Inflammatory macrophage treated with lipopolysaccharide for 4 hours (primary cell): ENCODE results near the gene COL6A1.
"Not testable (repeated sequence)": the region's sequence is repeated elsewhere in the genome, so short reads cannot be mapped to it uniquely, and the experiment has no call there.

ENCODE experiments used
- DNase-seq: peaks from one replicate; pipeline ENCODE4 v3.0.0-alpha.2; 2020

COL6A1 gene

DNA sequence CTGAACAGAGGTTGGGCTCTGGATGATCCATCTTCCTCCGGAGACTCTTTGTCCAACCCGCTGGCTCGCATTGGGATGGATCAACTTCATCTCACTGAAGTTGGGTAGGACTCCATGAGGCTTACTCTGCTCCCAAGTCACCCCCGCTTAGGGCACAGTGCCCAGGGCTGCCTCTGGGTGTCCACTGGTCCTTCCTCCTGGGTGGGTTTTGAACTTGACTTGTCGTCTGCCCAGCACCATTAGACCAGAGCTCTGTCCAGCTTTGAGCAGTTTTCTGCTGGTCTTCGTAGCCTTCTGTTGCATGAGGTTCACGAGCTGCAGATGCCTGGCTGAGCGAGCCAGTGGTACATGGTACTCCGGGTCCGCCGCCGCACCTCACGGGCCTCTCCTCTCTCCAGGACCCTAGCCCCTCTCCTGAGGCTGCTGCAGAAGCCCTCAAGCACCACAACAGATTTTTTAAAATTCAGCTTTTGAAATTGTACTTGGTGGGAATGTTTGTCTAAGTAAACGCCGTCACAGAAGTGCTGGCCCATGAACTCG is 33.8 kb upstream of the COL6A1 start:
- DNase-seq: no peak

DNA sequence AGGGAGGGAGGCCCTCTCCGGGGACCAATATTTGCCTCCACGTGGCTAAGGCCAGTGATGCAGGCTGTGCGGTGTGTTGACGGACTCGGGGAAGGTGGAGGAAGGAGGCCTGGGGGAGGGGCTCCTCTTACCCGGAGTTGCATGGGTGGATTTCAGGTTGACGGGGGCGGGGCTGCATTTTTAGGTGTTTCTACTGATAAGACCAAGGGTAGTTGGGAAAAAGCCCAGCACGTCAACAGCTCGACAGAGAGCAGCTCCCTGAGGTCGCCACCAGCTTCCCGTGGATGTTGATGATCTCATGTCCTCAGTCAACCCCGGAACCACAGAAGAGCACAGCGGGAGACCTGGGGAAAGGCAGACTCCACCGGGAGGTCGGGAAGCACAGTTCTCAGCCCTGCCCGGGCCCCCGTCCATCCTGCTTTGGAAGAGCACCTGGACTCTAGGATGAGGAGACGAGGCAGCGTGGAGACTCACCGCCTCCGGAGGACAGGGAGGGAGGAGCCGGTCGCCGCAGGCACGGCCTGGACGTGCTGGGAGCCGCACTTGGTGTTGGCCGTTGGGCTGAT is 32.9 kb upstream of the COL6A1 start:
- DNase-seq: no peak

DNA sequence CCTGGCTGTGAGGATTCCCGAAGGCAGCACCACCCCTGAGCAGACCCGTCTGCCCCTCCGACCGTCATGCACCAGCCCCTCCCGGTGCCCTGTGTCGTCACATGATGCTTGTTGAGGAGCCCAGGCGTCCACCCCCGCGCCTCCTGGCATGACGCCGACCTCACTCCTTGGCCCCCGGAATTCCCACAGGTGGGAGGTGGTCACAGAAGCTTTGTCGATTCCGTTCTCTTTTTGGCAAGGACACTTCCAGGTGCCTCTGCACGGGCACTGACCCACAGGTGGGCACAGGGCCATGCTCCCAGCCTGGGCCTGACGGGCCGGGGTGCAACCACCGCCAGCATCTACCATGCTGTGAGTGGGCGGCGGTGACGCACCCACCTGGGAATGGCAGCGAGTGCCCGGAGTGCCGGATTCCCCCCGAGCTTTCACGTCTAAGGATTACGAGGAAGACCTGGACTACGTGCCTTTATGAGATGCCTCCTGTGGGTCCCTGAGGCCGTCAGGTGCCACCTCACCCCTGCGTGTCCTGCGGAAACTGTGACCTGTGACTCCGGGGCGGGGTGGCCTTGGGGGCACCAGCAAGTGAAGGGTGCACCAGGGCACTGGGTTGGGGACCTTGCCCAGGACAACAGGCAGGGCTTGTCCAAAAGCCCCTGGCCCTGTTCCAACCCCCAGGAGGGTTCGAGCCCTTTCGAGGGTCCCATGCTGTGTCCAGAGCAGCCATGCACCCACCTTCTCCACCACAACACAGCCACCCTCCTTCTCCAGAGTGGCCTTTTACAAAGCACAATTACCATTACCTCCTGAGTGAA is 31.4 kb upstream of the COL6A1 start:
- no peak for DNase-seq

DNA sequence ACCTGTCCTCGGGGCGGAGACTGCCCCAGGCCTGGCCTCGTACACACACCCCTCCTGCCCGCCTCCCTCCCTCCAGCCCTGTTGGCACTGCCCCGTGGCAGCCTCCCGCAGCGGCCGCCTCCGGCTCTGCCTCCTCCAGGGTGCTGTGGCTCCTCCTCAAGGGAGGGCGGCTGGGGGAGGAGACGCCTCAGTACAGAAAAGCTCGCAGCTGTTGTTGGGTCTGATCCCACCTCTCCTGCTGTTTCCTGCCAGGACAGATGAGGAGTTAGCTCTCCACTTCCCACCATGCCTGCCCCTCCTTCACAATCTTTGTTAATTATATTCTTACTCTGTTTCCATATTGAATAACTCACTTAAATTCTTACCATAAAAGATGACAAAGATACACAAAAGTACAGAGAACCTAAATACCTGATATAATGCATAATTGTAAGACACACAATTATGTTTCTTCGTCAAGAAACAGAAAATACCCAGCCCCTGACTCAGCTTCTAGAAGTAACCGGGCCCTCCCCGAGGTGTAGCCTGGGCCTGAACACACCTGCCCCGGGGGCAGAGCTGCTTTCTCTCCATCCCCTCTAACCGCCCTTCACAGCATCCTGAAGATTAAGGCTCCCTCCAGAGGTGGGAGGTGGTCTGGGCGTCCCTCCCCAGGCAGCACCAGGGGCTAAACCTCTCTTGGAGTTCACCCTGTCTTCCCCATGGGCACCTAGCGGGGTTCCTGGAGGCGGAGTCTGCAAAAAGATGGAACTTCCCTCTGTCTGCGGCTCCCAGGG is 30.6 kb upstream of the COL6A1 start:
- no peak for DNase-seq

DNA sequence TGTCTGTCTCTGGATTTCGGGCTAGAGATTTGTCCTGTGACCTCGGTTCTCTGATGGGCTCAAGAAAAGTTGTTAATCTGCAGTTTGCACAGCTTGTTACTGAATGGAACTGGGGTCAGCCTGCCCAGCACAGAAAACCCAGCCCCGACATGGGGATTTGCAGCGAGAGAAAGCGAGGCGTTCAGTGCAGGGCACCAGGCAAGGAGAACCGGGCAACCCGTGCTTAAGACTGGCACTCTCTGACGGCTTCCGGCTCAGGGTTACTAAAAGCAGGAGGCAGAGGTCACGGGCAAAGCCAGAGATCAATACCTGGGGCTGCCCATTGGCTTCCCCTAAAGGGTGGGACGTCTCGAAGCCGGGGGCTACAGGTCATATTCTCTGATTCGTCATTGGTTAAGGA is 29.9 kb upstream of the COL6A1 start:
- no peak for DNase-seq

DNA sequence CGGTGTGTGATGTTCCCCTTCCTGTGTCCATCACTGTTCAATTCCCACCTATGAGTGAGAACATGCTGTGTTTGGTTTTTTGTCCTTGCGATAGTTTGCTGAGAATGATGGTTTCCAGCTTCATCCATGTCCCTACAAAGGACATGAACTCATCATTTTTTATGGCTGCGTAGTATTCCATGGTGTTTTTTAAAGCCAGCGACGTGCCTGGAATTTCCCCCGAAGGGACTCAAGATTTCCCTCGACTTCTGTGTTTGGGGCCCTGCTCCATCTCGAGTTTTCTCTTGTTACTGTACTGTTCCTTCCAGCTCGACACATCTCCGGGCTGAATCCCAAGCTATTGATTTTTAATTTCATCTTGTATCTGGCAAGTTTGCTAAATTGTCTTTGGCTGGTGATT is 29.0 kb upstream of the COL6A1 start:
- DNase-seq: not testable (repeated sequence)

DNA sequence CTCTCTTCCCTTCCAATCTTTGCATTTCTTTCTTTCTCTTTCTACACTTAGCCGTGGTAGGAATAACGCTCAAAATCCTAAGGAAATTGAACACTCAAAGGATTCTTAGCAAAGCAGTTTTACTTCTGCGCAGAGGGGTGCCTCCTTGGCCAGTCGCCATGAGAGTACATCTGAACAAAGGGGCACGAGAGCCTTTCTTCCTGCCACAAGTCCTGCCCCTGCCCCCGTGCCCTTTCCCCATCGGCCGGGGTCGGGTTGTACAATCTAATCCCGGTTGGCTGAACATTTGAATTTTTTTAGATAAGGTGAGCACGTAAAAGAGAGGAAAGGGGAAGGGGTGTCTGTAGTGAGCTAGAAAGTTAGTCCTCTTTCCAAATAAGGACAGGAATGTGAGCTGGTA is 28.6 kb upstream of the COL6A1 start:
- DNase-seq: no peak

DNA sequence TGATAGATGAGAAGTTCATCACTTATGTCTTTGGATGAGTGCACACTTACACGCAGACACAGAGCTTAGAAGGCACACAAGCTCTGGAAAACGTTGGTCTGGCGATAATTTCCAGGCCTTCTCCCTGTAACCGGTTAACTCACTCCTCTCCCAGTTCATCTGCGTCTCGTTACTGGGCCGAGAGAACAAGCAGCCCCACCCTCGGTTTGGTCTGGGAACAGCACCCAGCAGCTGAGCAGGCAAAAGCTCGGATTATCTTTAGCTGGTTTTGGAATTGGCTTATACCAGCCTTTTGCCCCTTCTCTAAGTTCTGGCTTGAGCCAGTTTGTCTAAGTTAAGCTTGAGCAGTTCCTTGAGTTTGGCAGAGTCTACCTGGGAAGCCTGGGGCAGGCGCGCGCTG is 27.3 kb upstream of the COL6A1 start:
- DNase-seq: no peak

DNA sequence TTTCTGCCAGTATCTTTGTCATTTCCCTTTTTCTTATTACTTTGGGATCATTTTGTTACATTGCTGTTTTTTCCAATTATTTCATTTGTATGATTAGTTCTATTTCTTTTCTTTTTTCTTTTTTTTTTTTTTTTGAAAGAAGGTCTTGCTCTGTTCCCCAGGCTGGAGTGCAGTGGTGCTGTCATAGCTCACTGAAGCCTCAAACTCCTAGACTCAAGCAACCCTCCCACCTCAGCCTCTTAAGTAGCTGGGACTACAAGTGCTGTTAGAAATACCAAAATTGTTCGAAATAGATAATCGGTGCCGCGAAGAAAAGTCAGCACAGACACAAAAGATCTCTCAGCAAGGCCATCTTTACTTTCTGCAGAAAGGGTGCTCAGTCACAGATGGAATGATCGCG is 26.6 kb upstream of the COL6A1 start:
- no peak for DNase-seq

DNA sequence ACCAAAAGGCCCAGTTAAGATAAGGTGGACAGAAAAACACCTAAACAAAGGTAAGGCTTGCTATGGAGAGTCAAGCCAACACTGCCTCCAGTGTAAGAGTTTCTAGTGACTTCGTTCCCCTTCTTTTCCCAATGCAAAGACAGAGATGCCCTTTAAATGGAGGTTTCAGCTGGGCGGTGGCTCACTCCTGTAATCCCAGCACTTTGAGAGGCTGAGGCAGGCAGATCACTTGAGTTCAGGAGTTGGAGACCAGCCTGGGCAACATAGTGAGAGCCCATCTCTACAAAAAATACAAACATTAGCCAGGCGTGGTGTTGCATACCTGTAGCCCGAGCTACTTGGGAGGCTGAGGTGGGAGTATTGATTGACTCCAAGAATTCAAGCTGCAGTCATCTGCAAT is 24.0 kb upstream of the COL6A1 start:
- DNase-seq: no peak

DNA sequence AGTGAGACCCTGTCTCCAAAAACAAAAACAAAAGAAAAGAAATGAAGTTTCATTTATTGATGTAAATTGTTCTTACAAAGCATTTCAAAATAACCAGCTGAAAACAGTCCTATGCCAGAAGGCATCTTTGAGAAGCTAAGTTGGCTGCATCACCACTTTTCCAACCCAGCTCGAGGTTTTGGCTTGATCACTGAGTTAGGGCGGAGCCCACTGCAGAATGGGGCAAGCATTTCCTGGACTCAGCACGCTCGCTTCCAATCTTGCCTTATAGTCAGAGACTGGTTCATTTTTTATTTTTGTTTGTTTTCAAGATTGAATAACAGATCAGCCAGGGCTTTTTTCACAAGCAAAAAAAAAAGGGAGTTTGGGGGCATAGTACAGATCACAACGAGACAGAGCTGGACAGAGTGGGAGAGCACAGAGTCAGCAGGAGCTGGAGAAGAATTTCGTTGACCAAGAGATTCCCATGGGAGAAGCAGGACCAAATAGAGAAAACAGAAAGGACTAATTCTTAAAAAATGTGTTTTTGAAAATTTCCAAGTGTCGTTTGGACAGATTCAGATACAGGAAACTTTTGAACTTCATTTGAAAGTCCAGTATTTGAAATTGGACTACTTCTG is 23.5 kb upstream of the COL6A1 start:
- no peak for DNase-seq

DNA sequence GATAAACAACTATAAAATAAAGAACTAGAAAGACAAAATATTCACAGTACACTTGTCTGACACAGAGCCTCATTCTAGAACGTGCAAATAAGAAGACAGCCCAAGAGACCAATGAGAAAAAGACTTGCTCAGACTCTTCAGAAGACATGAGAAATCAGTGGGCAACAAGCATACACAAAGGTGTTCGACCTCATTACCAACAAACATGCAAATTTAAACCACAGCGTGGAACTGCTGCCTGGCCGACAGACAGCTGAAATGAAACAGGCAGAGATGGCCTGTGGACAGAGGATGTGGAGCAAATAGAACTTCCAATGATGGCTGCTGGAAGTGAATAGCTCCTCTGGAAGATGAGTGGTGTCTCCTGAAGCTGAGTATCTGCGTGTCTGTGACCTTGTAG is 22.4 kb upstream of the COL6A1 start:
- DNase-seq: no peak

DNA sequence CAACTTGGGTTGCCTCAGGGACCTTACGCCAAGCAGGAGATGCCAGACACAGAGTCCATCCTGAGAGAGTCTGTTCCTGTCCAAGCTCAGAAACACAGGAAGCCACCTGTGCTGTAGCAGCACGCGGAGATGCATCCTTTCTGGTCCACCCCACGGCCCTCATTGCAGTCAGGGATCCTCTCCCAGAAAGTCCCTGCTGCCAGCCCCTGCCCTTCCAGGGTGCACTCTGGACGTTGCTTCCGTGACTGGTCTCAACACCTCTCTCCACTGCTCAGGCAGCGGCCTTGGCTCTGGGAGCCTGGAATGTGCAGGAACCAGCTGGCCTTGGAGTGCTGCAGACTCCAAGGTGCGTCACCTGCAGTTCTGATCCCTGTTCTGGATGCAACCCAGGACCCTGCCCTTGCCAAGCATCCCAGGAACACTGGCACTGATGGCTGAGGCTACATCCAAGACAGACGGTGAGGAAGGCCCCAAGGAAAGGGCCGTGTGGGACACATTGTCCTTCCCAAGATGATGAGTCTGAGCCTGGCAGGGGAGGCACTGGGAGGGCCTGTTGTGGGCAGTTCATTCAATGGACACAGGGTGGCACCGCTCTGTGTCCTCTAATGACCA is 21.7 kb upstream of the COL6A1 start:
- DNase-seq: no peak

DNA sequence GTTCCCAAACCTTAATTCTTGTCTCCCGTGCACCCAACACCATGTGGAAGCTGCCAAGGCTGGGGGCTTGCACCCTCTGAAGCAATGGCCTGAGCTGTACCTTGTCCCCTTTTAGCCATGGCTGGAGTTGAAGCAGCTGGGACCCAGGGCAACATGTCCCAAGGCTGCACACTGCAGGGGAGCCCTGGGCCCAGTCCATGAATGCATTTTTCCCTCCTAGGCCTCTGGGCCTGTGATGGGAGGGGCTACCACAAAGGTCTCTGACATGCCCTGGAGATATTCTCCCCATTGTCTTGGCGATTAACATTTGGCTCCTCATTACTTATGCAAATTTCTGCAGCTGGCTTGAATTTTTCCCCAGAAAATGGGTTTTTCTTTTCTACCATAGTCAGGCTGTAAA is 20.2 kb upstream of the COL6A1 start:
- DNase-seq: not testable (repeated sequence)

DNA sequence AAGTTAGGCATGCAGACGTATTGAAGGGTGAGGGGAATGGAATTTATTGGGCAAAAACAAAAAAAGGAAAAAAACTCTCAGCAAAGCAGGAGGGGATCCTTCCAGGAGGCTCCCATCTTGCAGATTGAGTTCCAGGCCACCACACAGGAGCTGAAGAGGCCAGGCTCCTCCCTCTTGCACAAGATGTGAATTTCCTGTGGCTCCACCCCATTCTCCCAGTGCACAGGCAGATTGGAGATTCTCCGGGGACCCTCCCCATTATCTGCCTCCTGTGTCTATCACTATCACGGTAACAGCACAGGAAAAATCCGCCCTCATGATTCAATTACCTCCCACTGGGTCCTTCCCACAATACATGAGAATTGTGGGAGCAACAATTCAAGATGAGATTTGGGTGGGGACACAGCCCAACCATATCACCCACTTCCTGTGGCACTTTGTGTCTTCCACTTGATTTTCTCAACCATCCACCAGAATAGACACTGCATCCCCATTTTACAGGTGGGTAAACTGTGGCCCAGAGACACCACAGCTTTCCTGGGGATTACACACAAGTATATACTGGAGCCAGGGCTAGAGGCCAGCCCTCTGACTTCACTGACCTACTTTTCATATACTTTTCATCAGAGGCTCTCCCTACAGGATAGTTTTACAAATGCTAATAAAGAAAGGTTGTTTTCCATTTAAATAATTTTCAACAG is 18.9 kb upstream of the COL6A1 start:
- DNase-seq: no peak

DNA sequence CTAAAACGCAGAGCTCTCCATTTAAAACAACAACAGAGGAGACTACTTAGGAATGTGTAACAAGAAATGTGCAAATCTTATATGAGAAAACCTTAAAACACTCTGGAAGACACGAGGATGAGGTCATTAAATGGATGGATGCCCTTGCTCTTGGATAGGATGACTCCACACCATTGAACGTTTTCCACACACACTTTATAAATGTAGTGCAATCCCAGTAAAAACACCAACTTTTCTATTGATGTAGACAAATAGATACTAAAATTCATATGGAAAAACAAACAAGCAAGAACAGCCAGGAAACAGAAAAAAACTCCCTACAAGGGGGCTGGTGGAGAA is 18.4 kb upstream of the COL6A1 start:
- DNase-seq: no peak

DNA sequence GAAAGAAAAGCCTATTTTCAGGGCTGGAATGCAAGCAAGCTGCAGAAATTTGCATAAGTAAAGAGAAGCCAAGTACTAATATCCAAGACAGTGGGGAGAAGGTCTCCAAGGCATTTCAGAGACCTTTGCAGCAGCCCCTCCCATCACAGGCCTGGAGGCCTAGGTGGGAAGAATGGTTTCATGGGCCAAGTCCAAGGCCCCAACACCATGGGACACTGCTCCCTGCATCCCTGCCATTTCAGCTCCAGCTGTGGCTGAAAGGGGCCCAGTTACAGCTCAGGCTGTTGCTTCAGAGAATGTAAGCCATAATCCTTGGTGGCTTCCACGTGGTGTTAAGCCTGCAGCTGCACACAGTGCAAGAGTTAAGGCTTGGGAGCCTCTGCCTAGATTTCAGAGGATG is 16.9 kb upstream of the COL6A1 start:
- DNase-seq: no peak

DNA sequence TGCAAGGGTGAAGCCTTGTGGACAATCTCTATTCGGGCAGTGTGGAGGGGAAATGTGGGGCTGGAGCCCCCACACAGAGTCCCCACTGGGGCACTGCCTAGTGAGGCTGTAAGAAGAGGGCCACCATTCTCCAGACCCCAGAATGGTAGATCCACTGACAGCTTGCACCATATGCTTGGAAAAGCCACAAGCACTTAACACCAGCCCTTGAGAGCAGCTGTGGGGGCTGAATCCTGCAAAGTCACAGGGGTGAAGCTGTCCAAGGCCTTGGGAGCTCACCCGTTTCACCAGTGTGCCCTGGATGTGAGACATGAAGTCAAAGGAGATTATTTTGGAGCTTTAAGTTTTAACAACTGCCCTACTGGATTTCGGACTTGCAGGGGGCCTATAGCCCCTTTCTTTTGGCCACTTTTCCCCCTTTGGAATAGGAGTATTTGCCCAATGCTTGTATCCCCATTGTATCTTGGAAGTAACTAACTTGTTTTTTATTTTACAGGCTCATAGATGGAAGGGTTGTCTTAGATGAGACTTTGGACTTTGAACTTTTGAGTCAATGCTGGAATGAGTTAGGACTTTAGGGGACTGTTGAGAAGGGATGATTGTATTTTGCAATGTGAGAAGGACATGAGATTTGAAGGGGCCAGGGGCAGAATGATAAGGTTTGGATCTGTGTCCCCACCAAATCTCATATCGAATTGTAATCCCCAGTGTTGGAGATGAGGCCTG is 16.3 kb upstream of the COL6A1 start:
- no peak for DNase-seq

DNA sequence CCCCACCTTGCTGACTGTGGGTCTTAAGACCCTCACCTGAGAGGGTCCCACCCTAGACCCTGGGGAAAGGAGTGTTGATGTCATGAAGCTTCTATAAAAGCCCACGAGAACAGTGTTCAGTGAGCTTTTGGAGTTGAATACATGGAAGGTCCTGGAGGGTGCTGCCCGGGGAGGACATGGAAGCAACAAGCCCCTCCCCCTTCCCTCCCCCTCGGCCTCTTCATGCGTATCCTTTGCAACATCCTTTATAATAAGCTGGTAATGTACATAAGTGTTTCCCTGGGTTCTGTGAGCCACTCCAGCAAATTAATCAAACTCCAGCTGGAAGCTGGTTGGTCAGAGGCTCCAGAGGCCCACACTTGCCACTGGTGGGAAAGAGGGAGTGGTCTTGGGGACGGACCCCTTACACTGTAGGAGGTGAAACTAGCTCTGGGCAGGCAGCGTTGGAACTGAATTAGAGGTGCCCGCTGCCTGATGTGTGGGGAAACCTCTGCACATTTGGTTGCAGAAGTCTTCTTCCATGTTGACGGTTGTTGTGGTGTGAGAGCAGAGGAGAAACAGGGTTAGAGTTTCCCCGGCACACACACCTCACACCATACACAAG is 14.7 kb upstream of the COL6A1 start:
- DNase-seq: no peak

DNA sequence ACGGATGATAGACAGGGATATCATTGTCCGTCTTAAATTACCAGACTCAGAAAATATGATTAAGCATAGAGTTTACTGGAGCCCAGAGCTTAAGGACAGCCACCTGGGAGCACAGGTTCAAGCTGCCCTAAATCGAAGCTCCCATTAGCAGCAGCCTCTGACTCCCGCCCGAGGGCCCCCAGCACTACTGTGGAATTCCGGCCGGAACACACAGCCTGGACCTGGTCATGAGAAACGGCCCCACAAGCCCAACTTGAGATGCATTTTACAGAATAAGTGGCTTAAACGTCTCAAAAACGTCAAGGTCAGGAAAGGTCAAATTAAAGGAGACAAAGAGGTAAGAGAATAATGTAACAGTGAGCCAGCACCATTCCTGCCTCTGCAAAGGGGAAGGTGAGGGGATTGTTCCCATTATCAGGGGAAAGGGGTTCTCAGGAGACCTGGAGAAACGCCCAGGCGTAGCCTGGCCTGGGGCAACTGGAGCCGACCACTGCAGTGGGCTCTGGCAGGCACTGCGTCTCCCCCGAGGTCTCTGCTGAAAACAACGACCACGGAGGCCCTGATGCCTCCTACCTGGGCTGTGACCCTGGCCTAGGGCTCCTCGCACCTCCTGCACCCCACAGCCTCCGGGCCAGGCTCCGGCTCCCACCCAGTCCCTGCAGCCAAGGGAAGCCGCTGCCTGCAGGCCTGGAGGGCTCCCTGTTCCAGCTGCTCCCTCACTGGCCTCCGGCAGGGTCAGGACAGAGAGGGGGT is 11.5 kb upstream of the COL6A1 start:
- no peak for DNase-seq
